NCI-H1048 (cell line): Measurements from ENCODE around the gene CXXC5.

Source experiments
- DNase-seq: peaks from one replicate; lab custom pipeline; 2025; lab: John Stamatoyannopoulos, UW

CXXC5 gene

DNA sequence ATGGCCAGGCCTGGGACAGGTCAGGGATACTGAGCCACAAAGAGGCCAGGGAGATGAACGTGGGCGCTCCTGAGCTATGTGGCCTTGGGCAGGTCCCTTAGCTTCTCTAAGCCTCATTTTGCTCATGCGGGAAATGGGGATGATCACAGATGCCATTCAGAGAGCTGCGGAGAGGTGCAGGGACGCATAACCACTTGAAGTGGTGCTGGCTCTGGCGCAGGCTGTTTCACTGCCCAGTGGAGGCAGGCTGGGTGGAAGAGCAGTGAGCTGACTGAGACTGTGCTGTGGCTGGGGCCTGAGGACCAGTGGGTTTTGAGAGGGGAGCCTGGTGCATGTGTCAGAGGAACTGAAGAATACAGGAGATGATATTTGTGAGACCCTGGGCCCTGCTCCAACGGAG lies 18.4 kb downstream of the CXXC5 start:
- no peak for DNase-seq

DNA sequence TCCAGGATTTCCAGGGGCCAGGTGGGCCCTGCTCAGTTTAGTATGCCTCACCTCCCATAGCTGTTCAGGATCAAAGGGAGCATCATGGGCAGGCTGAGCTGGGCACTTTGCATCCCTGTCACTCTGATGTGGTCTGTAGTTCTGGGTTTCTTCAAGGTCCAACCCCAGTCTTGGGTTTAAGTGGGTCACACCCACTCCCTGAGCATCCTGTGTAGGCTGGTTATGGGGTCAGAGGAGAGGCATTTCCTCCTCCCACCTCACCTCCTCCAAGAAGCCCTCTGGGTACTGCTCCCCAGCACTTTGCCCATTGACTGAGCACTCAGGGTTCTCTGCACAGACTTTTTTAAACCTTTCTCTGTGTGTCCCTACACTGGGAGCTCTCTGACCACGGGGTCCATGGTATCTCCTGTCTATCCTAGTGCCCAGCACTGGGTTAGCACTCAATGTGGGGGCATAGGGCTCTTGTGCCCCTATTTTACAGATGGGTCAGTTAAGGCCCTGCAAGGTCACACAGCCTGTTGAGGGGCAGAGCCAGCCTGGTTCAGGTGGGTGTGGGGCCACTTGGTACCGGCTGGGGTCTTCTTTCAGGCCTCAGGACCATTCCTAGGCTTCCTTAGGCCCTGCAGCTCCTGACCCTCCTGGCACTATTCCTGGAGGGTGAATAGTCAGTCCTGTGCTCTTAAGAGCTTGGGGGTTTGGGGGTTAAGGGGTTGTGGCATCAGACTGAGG lies 19.0 kb downstream of the CXXC5 start:
- no peak for DNase-seq

DNA sequence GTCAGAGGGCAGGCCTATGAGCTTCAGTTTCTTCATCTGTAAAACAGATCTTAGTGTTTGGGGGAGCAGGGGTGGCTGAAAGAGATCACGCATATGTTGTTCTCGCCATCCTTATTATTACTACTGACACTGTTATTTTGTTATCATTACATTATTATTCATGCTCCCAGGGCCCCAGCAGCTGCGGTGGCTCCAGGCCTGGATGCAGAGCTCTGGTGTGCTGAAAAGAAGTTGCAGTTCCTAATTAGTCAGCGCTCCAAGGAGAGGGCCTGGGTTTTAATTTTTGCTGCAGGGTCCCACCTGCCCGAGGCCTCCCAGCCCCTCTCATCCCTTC lies 19.5 kb downstream of the CXXC5 start:
- no peak for DNase-seq

DNA sequence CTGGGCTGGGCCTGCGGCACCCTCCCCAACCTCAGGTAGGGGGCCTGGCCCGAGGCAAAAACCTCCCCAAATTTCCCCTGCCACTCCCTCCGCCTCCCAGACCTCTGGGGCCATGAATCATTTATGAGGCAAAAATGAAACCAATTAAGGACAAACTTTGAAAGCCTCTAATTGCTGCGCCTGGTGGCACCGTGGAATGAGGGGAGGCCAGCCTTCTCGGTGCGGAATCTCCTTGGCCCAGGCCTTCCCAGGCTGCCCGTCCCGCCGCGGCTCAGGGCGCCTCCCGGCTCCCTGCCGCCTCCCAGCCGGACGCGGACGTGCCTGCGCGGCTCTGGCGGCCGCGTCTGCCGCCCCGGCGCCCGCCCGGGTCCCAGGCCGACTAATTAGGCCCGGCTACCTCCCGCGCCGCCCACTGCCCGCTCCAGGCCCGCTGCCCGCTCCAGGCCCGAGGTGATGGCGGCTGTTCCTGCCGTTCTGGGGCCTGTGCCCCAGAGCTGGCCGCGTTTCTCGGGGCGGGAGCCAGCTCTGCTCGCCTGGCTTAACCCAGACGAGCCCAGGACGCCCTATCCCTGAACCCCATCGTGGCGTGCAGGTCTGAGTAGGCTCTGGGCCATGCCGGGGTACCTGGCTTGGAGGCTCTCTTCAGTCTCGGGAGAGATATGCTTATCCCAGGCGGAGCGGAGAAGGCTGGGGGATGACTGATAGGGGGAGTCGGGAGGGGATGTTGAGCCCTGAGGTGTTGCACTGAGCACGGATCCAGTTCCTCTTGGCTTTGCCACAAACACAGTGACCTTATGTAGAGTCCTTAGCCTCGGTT lies 20.1 kb downstream of the CXXC5 start:
- no peak for DNase-seq

- DNase-seq, result no peak
Measured at GRCh38 chr5:139668924-139669661, 20.9 kb downstream of the CXXC5 start.

DNA sequence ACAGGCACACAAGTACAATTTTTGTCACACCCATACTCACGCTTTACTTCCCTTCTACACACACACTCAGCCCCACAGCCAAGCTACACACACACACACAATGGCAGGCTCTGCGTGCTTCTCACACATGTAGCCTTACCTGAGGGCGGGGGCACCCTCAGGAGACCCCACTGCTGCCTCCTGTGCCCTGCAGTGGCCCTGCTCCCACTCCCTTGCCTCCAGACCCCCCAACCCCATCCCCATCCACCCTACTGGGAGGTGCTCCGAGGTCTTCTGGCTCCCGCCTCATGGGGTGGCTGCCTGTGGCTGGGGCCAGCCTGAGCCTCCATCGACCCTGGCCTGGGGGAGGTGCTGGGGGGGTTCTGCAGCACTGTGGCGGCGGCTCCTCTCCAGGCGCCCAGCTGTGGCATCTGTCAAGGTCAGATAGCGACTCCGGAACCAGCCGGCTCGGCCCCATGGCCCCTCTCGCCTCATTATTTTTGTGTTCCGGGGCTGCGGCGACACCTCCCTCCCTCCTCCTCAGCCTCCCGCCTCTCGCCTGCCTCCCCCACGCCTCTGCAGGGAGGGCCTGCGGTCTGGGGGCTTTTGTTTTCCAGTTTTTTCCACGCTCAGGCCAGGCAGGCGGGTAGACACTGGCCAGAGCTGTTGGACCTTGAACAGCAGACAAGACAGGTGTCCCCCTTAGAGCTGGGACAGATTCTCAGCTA lies 21.7 kb downstream of the CXXC5 start:
- no peak for DNase-seq

GRCh38 chr5:139670369-139671095 lies 22.4 kb downstream of the CXXC5 start:
- DNase-seq, result no peak

- DNase-seq, result no peak
Measured at GRCh38 chr5:139671096-139671841, 23.1 kb downstream of the CXXC5 start.

DNA sequence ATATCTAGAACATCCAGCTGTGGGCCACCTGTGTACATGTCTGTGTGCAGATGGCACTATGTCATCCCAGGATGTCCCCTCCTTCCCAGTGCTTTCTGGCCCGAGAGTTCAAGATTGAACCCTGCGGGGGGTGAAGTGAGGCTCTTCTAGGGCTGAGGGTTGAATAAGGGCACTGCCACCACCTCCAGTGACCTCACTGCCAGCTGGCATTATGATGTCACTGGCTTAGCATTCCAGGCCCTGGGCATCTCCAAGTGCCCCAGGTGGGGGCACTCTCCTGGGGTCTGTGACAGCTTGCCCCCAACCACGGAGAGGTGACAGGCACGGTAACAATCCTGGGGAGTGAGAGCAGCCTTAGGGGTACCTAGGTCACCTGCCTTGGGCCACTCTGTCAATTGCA lies 27.1 kb downstream of the CXXC5 start:
- DNase-seq, result no peak

DNA sequence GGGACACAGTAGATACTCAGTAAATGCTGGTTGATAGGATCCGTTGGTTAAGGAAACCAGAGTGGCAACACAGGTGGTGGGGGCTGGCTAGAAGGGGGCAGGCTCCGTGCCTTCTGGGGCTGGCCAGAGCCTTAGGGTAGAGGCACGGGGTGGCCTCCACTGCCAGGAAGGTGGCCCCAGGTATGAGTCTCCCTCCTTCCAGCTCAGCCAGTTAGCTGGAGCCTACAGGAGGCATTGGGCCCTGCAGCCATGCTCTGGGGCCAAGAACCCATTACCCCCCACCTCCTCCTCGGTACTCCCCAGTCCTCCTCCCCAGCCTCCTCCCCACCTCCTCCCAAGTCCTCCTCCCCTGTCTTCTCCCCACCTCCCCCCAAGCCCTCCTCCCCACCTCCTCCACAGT lies 27.7 kb downstream of the CXXC5 start:
- DNase-seq, result no peak

DNA sequence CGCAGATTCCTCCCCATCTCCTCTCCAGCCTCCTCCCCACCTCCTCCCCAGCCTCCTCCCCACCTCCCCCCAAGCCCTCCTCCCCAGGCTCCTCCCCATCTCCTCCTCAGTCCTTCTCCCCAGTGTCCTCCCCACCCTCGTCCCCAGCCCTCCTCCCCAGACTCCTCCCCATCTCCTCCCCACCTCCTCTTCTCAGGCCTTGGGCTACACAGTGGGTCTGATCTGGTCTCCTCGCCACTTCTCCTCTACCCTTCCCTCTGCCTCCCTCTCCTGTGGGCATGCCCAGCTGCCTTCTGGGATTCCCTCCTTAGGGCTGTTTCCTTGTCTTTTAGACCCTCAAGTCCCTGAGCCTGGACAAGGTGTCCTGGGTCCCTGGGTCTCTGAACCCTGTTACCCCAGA lies 28.3 kb downstream of the CXXC5 start:
- DNase-seq, result no peak

- no peak for DNase-seq
Measured at GRCh38 chr5:139676951-139677735, 29.0 kb downstream of the CXXC5 start.

DNA sequence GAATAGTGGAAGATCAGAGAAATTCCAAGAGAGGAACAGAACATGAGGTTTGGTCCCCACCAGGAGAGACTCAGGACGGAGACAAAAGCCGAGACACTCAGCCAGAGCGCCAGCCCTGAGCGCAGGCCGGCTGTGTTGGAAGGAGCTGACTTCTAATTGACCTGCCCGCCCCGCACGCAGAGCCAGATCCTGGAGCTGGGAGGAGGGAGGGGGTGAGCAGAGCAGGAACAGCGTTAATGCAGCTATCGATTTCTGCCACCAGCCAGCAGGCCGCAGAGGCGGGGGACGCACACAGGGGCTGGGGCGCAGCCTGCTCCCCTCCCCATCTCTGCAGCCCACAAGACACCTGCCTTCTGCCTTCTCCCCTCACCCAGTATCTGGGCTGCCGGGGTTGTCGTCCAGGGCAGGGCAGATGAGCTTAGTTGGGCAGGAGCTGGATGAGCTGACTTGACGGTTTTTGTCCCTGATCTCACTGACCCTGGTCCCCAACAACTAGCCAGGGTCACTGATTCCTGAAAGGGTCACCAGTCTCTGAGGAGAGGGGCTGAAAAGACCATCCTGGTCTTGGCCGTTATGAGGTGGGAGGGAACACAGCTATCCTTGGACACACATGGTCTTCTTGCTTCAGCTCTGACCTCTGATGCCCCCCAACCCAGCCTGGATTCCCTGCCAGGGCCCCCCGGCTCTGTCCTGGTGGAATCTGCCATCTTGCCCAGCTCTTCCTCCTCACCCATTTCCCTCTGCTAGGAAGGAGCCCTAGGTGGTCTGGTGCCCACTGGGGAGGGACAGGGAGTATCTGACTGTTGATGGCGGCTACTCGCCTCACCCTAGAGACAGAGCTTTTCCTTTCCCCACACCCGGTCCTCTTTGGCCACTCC lies 29.8 kb downstream of the CXXC5 start:
- no peak for DNase-seq

DNA sequence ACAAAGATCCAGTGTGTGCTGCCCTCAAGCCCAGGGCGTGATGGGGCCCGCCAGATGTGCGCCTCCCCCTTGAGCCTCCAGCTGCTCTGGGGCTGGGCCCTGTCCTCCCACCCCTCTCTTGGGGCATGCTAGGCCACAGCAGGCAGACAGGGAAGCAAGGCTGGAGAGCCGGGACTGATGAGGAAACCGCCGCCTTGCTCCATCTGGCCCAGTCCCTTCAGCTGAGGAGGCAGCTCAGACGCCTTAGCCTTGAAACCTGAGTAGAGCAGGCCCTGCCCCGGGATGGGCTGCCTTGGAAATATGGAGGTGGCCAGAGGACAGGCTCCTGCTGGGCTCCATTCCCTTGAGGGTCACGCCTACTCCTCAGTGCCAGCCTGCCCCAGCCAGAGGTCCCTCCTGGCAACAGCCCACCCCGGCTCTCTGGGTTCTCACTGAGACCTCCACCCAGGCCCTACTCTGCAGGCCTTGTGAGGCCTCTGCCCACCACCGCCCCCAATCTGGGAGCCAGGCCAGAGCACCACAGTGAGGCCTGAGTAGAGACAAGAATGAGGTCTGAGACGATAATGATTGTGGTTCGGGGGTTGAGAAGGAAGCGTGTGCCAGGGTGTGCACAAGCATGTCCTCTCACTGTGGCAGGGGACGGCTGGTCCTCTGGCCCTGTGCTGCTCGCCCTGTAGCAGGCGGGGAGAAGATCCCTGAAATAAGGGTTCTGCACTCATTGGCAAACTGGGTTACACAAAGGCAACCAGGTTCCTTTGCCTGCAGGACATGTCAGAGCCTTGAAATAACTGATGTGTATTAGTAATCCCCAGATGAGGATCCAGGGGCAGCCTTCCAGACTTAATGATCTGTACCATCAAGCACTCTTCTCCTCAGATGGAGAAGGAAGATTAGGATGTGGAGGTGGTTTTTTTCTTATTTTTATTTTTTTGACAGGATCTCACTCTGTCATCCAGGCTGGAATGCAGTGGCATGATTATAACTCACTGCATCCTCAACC lies 30.9 kb downstream of the CXXC5 start:
- DNase-seq, result no peak

DNA sequence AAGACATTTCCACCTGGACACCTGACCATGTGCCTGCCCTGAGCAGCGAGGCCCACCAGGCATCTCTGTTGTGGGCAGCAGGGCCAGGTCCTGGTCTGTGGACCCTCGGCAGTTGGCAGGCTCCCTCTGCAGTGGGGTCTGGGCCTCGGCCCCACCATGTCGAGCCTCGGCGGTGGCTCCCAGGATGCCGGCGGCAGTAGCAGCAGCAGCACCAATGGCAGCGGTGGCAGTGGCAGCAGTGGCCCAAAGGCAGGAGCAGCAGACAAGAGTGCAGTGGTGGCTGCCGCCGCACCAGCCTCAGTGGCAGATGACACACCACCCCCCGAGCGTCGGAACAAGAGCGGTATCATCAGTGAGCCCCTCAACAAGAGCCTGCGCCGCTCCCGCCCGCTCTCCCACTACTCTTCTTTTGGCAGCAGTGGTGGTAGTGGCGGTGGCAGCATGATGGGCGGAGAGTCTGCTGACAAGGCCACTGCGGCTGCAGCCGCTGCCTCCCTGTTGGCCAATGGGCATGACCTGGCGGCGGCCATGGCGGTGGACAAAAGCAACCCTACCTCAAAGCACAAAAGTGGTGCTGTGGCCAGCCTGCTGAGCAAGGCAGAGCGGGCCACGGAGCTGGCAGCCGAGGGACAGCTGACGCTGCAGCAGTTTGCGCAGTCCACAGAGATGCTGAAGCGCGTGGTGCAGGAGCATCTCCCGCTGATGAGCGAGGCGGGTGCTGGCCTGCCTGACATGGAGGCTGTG lies 32.4 kb downstream of the CXXC5 start:
- DNase-seq, result no peak

GRCh38 chr5:139681112-139681458 lies 32.9 kb downstream of the CXXC5 start:
- no peak for DNase-seq

- no peak for DNase-seq
Measured at GRCh38 chr5:139681466-139681865, 33.3 kb downstream of the CXXC5 start.
